ENCODE data around the gene GAS2L2.

Gene GAS2L2

GRCh38 chr17:35752945-35753764 is at the start of gene GAS2L2:
GAS2L2 (minus strand) TSS chr17:35753239; CDS start chr17:35752850, 389 bp downstream.
- no peak for TF ChIP-seq JUND (IDR thresholded peaks at IDR 0.05; ENCODE audit: low read depth)
- DNase-seq (ENCODE audit: low read depth in 1 of 2, low spot score in 1 of 2) = peak; percentile 50 to 54
- in situ Hi-C loops (cut with HindIII; ENCODE audit: low pct_unique_long_range_greater_than_20kb, low sequenced_read_pairs) = no loop called here

- DNase-seq (ENCODE audit: low read depth in 1 of 2, low spot score in 1 of 2) = peak in 1 of 2 experiments; percentile 54
- in situ Hi-C loops (cut with HindIII; ENCODE audit: low pct_unique_long_range_greater_than_20kb, low sequenced_read_pairs) = no loop called here
- TF ChIP-seq JUND (IDR thresholded peaks at IDR 0.05; ENCODE audit: low read depth) = no peak
These were observed 48.7 kb upstream of the GAS2L2 start for GRCh38 chr17:35801583-35802224.

GRCh38 chr17:35799942-35800341 is 46.9 kb upstream of the GAS2L2 start:
- TF ChIP-seq JUND (IDR thresholded peaks at IDR 0.05; ENCODE audit: low read depth) = no peak
- DNase-seq (ENCODE audit: low read depth in 1 of 2, low spot score in 1 of 2) = peak; percentile 82 to 94
- in situ Hi-C loops (cut with HindIII; ENCODE audit: low pct_unique_long_range_greater_than_20kb, low sequenced_read_pairs) = no loop called here

- in situ Hi-C loops (cut with HindIII; ENCODE audit: low pct_unique_long_range_greater_than_20kb, low sequenced_read_pairs) = no loop called here
- no peak for TF ChIP-seq JUND (IDR thresholded peaks at IDR 0.05; ENCODE audit: low read depth)
- DNase-seq (ENCODE audit: low read depth in 1 of 2, low spot score in 1 of 2) = no peak
These were observed 44.9 kb upstream of the GAS2L2 start for GRCh38 chr17:35797918-35798317.

GRCh38 chr17:35797370-35797769 is 44.3 kb upstream of the GAS2L2 start:
- TF ChIP-seq JUND (IDR thresholded peaks at IDR 0.05; ENCODE audit: low read depth) = no peak
- in situ Hi-C loops (cut with HindIII; ENCODE audit: low pct_unique_long_range_greater_than_20kb, low sequenced_read_pairs) = no loop called here
- DNase-seq (ENCODE audit: low read depth in 1 of 2, low spot score in 1 of 2) = no peak

- in situ Hi-C loops (cut with HindIII; ENCODE audit: low pct_unique_long_range_greater_than_20kb, low sequenced_read_pairs) = no loop called here
- TF ChIP-seq JUND (IDR thresholded peaks at IDR 0.05; ENCODE audit: low read depth) = no peak
- DNase-seq (ENCODE audit: low read depth in 1 of 2, low spot score in 1 of 2) = no peak
These were observed 43.9 kb upstream of the GAS2L2 start for GRCh38 chr17:35796942-35797341.

GRCh38 chr17:35795871-35796265 is 42.8 kb upstream of the GAS2L2 start:
- in situ Hi-C loops (cut with HindIII; ENCODE audit: low pct_unique_long_range_greater_than_20kb, low sequenced_read_pairs) = no loop called here
- TF ChIP-seq JUND (IDR thresholded peaks at IDR 0.05; ENCODE audit: low read depth) = no peak
- DNase-seq (ENCODE audit: low read depth in 1 of 2, low spot score in 1 of 2) = no peak

- TF ChIP-seq JUND (IDR thresholded peaks at IDR 0.05; ENCODE audit: low read depth) = no peak
- in situ Hi-C loops (cut with HindIII; ENCODE audit: low pct_unique_long_range_greater_than_20kb, low sequenced_read_pairs) = no loop called here
- DNase-seq (ENCODE audit: low read depth in 1 of 2, low spot score in 1 of 2) = peak; percentile 69 to 76
These were observed 42.2 kb upstream of the GAS2L2 start, which contains the start of gene MMP28 for GRCh38 chr17:35795007-35795870. MMP28 (minus strand) TSS chr17:35795641; CDS start chr17:35795377, 264 bp downstream.

GRCh38 chr17:35793257-35793656 is 40.2 kb upstream of the GAS2L2 start:
- no peak for TF ChIP-seq JUND (IDR thresholded peaks at IDR 0.05; ENCODE audit: low read depth)
- in situ Hi-C loops (cut with HindIII; ENCODE audit: low pct_unique_long_range_greater_than_20kb, low sequenced_read_pairs) = no loop called here
- DNase-seq (ENCODE audit: low read depth in 1 of 2, low spot score in 1 of 2) = no peak

- in situ Hi-C loops (cut with HindIII; ENCODE audit: low pct_unique_long_range_greater_than_20kb, low sequenced_read_pairs) = no loop called here
- no peak for TF ChIP-seq JUND (IDR thresholded peaks at IDR 0.05; ENCODE audit: low read depth)
- DNase-seq (ENCODE audit: low read depth in 1 of 2, low spot score in 1 of 2) = no peak
These were observed 38.8 kb upstream of the GAS2L2 start for GRCh38 chr17:35791681-35792350.

- no peak for DNase-seq (ENCODE audit: low read depth in 1 of 2, low spot score in 1 of 2)
- in situ Hi-C loops (cut with HindIII; ENCODE audit: low pct_unique_long_range_greater_than_20kb, low sequenced_read_pairs) = no loop called here
- TF ChIP-seq JUND (IDR thresholded peaks at IDR 0.05; ENCODE audit: low read depth) = no peak
These were observed 37.8 kb upstream of the GAS2L2 start for GRCh38 chr17:35790841-35791240.
